Testis (tissue), 3 donors: Measurements from ENCODE around the gene XRCC2. TPM values are rescaled to one million over a fixed set of nuclear protein-coding genes. Genes with fewer than 3 reads are reported as not detected.
"Not testable (repeated sequence)": the region's sequence is repeated elsewhere in the genome, so short reads cannot be mapped to it uniquely, and the experiment has no call there.

Experiments
- DNase-seq: peaks from one replicate; pipeline ENCODE4 v3.0.0-alpha.2; 2019
- H3K27ac ChIP-seq, 2 donors: fragments of 200-600 bp; sonication (generic); one replicate each; pipeline ENCODE4 v1.5.1; 2019
- H3K27me3 ChIP-seq: fragments of 200-600 bp; sonication (generic); one replicate; pipeline ENCODE4 v1.5.1; 2019
- H3K36me3 ChIP-seq: fragments of 200-600 bp; sonication (generic); one replicate; pipeline ENCODE4 v1.5.1; 2017; ENCODE audit warnings: low read depth; ENCODE audit errors: missing control alignments
- H3K4me1 ChIP-seq: fragments of 200-600 bp; sonication (generic); one replicate; pipeline ENCODE4 v1.5.1; 2019
- H3K4me3 ChIP-seq, 2 donors: fragments of 200-600 bp; sonication (generic); one replicate each; pipeline ENCODE4 v1.5.1; 2017 to 2019
- H3K9me3 ChIP-seq: fragments of 200-600 bp; sonication (generic); one replicate; pipeline ENCODE4 v1.5.1; 2017
- POLR2A ChIP-seq: fragments of 450-650 bp; IDR thresholded peaks from one replicate; pipeline ENCODE4 v1.6.1; 2017; ENCODE audit warnings: antibody characterized with exemption, mild to moderate bottlenecking, moderate library complexity
- WGBS, 2 donors: methylation state at CpG; one replicate each; pipeline ENCODE4 v1.1.5; 2018; 5-methylcytosine and 5-hydroxymethylcytosine counted together
- intact Hi-C: fragments of 100-400 bp; cut with DNase I; formaldehyde crosslinking; loops from one replicate; pipeline ENCODE4 v1.15.1; 2023; ENCODE audit warnings: low total_unique reads
- polyA plus RNA-seq: library from polyadenylated mRNA; stranded (reverse); fragments of 350-450 nt; fragmentation: Illumina TruSeq; extraction: RNeasy Lipid Tissue Mini Kit (QIAGEN cat#74804); gene quantifications from one replicate; pipeline ENCODE4 v1.2.3, GENCODE V29; 2014; ENCODE audit warnings: low read depth, low replicate concordance; ENCODE audit not compliant: insufficient read depth
- total RNA-seq, 2 donors: library from RNA; depleted of rRNA; stranded (reverse); fragments of >200 nt; gene quantifications; one replicate each; pipeline ENCODE4 v1.2.3, GENCODE V29; 2016
- TF ChIP-seq, protein P1 (sequence below), 3 experiments: fragments of 450-650 bp in 2 of 3; fragments of 200-600 bp in 1 of 3; sonication (generic) in 1 of 3; IDR thresholded peaks; one replicate each; pipeline ENCODE4 v1.5.1; 2016 to 2019; ENCODE audit warnings: antibody characterized with exemption in 3 of 3, mild to moderate bottlenecking in 2 of 3, moderate library complexity in 1 of 3

The XRCC2 gene
- total and polyA plus RNA-seq, 3 donors from 2014 or later, result 3.4 to 9.6 (median 5.7) TPM

GRCh38 chr7:152633504-152633903 lies 42.4 kb downstream of the XRCC2 start:
- intact Hi-C loops, result no loop called here
- no peak overlapping the region for H3K27ac ChIP-seq
- H3K9me3 ChIP-seq, result no peaks in the 10 kb centered on the region
- WGBS, 2 donors, result 68 to 75% methylated on average over 8 of the region's 8 CpGs
- H3K27me3 ChIP-seq, result no peaks in the 10 kb centered on the region
- TF ChIP-seq, protein P1, sequence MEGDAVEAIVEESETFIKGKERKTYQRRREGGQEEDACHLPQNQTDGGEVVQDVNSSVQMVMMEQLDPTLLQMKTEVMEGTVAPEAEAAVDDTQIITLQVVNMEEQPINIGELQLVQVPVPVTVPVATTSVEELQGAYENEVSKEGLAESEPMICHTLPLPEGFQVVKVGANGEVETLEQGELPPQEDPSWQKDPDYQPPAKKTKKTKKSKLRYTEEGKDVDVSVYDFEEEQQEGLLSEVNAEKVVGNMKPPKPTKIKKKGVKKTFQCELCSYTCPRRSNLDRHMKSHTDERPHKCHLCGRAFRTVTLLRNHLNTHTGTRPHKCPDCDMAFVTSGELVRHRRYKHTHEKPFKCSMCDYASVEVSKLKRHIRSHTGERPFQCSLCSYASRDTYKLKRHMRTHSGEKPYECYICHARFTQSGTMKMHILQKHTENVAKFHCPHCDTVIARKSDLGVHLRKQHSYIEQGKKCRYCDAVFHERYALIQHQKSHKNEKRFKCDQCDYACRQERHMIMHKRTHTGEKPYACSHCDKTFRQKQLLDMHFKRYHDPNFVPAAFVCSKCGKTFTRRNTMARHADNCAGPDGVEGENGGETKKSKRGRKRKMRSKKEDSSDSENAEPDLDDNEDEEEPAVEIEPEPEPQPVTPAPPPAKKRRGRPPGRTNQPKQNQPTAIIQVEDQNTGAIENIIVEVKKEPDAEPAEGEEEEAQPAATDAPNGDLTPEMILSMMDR (IDR thresholded peaks at IDR 0.05), result no peak
- no peak for TF ChIP-seq POLR2A
- H3K4me3 ChIP-seq, result no peak overlapping the region
- H3K4me1 ChIP-seq, result no peaks in the 10 kb centered on the region
- DNase-seq, result no peak
- H3K36me3 ChIP-seq, result no peaks in the 10 kb centered on the region

DNA sequence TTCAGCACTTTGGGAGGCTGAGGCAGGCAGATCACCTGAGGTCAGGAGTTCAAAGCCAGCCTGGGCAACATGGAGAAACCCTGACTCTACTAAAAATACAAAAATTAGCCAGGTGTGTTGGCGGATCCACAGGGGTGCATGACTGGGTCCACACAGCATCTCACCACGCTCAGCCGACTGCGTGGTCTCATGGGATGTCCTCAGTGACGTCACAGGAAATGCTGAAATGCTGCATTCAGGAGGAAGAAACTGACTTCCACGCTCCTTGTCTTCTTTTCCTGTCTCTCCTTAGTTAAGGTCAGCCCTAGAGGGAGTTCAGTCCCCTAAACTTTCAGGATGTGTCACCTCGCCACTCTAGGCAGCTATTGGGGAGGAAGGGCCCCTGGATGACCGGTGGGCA lies 42.9 kb downstream of the XRCC2 start:
- no peak for DNase-seq
- intact Hi-C loops, result no loop called here
- H3K36me3 ChIP-seq, result no peaks in the 10 kb centered on the region
- H3K27me3 ChIP-seq, result no peaks in the 10 kb centered on the region
- H3K4me3 ChIP-seq, result no peak overlapping the region
- no peak for TF ChIP-seq POLR2A
- TF ChIP-seq, protein P1 (IDR thresholded peaks at IDR 0.05), result no peak
- no peak overlapping the region for H3K27ac ChIP-seq
- no peaks in the 10 kb centered on the region for H3K9me3 ChIP-seq
- no peaks in the 10 kb centered on the region for H3K4me1 ChIP-seq
- WGBS, 2 donors, result 73 to 88% methylated on average over 8 of the region's 8 CpGs

DNA sequence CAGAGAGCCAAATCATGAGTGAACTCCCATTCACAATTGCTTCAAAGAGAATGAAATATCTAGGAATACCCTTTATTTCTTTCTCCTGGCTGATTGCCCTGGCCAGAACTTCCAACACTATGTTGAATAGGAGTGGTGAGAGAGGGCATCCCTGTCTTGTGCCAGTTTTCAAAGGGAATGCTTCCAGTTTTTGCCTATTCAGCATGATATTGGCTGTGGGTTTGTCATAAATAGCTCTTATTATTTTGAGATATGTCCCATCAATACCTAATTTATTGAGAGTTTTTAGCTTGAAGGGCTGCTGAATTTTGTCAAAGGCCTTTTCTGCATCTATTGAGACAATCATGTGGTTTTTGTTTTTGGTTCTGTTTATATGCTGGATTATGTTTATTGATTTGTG lies 47.2 kb downstream of the XRCC2 start:
- intact Hi-C loops, H3K27ac ChIP-seq, H3K9me3 ChIP-seq, H3K27me3 ChIP-seq, H3K4me3 ChIP-seq, DNase-seq, H3K4me1 ChIP-seq, H3K36me3 ChIP-seq: not testable (repeated sequence)

- H3K4me3 ChIP-seq, result no peak overlapping the region
- intact Hi-C loops, result no loop called here
- 64 to 69% methylated on average over 5 of the region's 5 CpGs for WGBS, 2 donors
- DNase-seq, result no peak
- H3K27me3 ChIP-seq, result no peaks in the 10 kb centered on the region
- no peaks in the 10 kb centered on the region for H3K36me3 ChIP-seq
- no peaks in the 10 kb centered on the region for H3K9me3 ChIP-seq
- no peaks in the 10 kb centered on the region for H3K4me1 ChIP-seq
- TF ChIP-seq, protein P1 (IDR thresholded peaks at IDR 0.05), result no peak
- no peak for TF ChIP-seq POLR2A
- H3K27ac ChIP-seq, result no peak overlapping the region
These were observed 51.7 kb downstream of the XRCC2 start for GRCh38 chr7:152624228-152624627.

GRCh38 chr7:152621426-152621825 lies 54.5 kb downstream of the XRCC2 start:
- intact Hi-C loops, result no loop called here
- TF ChIP-seq, protein P1 (IDR thresholded peaks at IDR 0.05), result no peak
- TF ChIP-seq POLR2A, result no peak
- Histone ChIP-seq H3K27me3 (no peaks in the 10 kb centered on the region), H3K4me1 (peaks cover 8% of the 10 kb centered on the region), H3K27ac (no peak overlapping the region), H3K36me3 (no peaks in the 10 kb centered on the region), H3K4me3 (no peak overlapping the region), H3K9me3 (no peaks in the 10 kb centered on the region)
- WGBS, 2 donors, result 85 to 97% methylated on average over 1 of the region's 1 CpG
- DNase-seq, result no peak
